HL-60 (cell line): Measurements from ENCODE around the gene ANXA3.

Experiments used
- DNase-seq, 2 experiments: peaks; one replicate each; pipeline ENCODE4 v3.0.0-alpha.2; 2010 to 2020; ENCODE audit warnings: low read depth in 1 of 2, low spot score in 1 of 2
- H3K27ac ChIP-seq: fragments of 250-450 bp; sonication (Bioruptor Pico); replicated peaks from 2 replicates; pipeline ENCODE4 v1.5.1; 2020; ENCODE audit warnings: mild to moderate bottlenecking, moderate library complexity
- H3K27me3 ChIP-seq: fragments of 250-450 bp; sonication (Bioruptor Pico); 2 replicates; pipeline ENCODE4 v1.5.1; 2021; ENCODE audit warnings: mild to moderate bottlenecking, moderate library complexity; ENCODE audit not compliant: insufficient read depth, poor library complexity, severe bottlenecking
- H3K4me3 ChIP-seq: replicated peaks from 2 replicates; pipeline ENCODE4 v1.5.1; 2011; ENCODE audit warnings: mild to moderate bottlenecking, control low read depth, low read length; ENCODE audit not compliant: insufficient read depth
- CTCF ChIP-seq: IDR thresholded peaks from one replicate; pipeline ENCODE4 v1.5.1; 2011; ENCODE audit warnings: low read length, control low read depth, inconsistent platforms; ENCODE audit not compliant: insufficient read depth
- GABPA ChIP-seq: IDR thresholded peaks from 2 replicates; pipeline ENCODE4 v1.6.1; 2012; ENCODE audit warnings: low read depth
- POLR2AphosphoS5 ChIP-seq: IDR thresholded peaks from 2 replicates; pipeline ENCODE4 v1.6.1; 2012; ENCODE audit warnings: low read depth
- REST ChIP-seq: IDR thresholded peaks from 2 replicates; pipeline ENCODE4 v1.6.1; 2012; ENCODE audit warnings: low read depth; ENCODE audit not compliant: insufficient replicate concordance
- SPI1 ChIP-seq: IDR thresholded peaks from 2 replicates; pipeline ENCODE4 v1.6.1; 2012; ENCODE audit warnings: low read depth, mild to moderate bottlenecking, borderline replicate concordance

ANXA3 gene

GRCh38 chr4:78510681-78511080, 40.9 kb upstream of the ANXA3 start:
- no peak overlapping the region for H3K4me3 ChIP-seq
- TF ChIP-seq REST (no peak), POLR2AphosphoS5 (no peak), CTCF (no peak), GABPA (no peak), SPI1 (no peak)
- H3K27me3 ChIP-seq = peaks cover 4% of the 10 kb centered on the region
- no peak overlapping the region for H3K27ac ChIP-seq
- DNase-seq = no peak

GRCh38 chr4:78512357-78512920, 39.1 kb upstream of the ANXA3 start:
- TF ChIP-seq REST (no peak), CTCF (no peak), POLR2AphosphoS5 (no peak), SPI1 (no peak), GABPA (no peak)
- no peak for DNase-seq
- no peak overlapping the region for H3K27ac ChIP-seq
- peaks cover 4% of the 10 kb centered on the region for H3K27me3 ChIP-seq
- no peak overlapping the region for H3K4me3 ChIP-seq

- H3K27ac ChIP-seq = no peak overlapping the region
- peaks cover 4% of the 10 kb centered on the region for H3K27me3 ChIP-seq
- no peak overlapping the region for H3K4me3 ChIP-seq
- DNase-seq = no peak
- TF ChIP-seq POLR2AphosphoS5 (no peak), GABPA (no peak), REST (no peak), SPI1 (no peak), CTCF (no peak)
These were observed 38.1 kb upstream of the ANXA3 start for GRCh38 chr4:78513411-78513975.
